Testis (tissue), 3 donors: Measurements from ENCODE around the gene ZNF892. TPM values are rescaled to one million over a fixed set of nuclear protein-coding genes. Genes with fewer than 3 reads are reported as not detected.

Experiments used
- DNase-seq: peaks from one replicate; pipeline ENCODE4 v3.0.0-alpha.2; 2019
- H3K27ac ChIP-seq, 2 donors: fragments of 200-600 bp; sonication (generic); one replicate each; pipeline ENCODE4 v1.5.1; 2019
- H3K27me3 ChIP-seq: fragments of 200-600 bp; sonication (generic); one replicate; pipeline ENCODE4 v1.5.1; 2019
- H3K36me3 ChIP-seq: fragments of 200-600 bp; sonication (generic); one replicate; pipeline ENCODE4 v1.5.1; 2017; ENCODE audit warnings: low read depth; ENCODE audit errors: missing control alignments
- H3K4me1 ChIP-seq: fragments of 200-600 bp; sonication (generic); one replicate; pipeline ENCODE4 v1.5.1; 2019
- H3K4me3 ChIP-seq, 2 donors: fragments of 200-600 bp; sonication (generic); one replicate each; pipeline ENCODE4 v1.5.1; 2017 to 2019
- H3K9me3 ChIP-seq: fragments of 200-600 bp; sonication (generic); one replicate; pipeline ENCODE4 v1.5.1; 2017
- POLR2A ChIP-seq: fragments of 450-650 bp; IDR thresholded peaks from one replicate; pipeline ENCODE4 v1.6.1; 2017; ENCODE audit warnings: antibody characterized with exemption, mild to moderate bottlenecking, moderate library complexity
- WGBS, 2 donors: methylation state at CpG; one replicate each; pipeline ENCODE4 v1.1.5; 2018; 5-methylcytosine and 5-hydroxymethylcytosine counted together
- intact Hi-C: fragments of 100-400 bp; cut with DNase I; formaldehyde crosslinking; loops from one replicate; pipeline ENCODE4 v1.15.1; 2023; ENCODE audit warnings: low total_unique reads
- polyA plus RNA-seq: library from polyadenylated mRNA; stranded (reverse); fragments of 350-450 nt; fragmentation: Illumina TruSeq; extraction: RNeasy Lipid Tissue Mini Kit (QIAGEN cat#74804); gene quantifications from one replicate; pipeline ENCODE4 v1.2.3, GENCODE V29; 2014; ENCODE audit warnings: low read depth, low replicate concordance; ENCODE audit not compliant: insufficient read depth
- total RNA-seq, 2 donors: library from RNA; depleted of rRNA; stranded (reverse); fragments of >200 nt; gene quantifications; one replicate each; pipeline ENCODE4 v1.2.3, GENCODE V29; 2016
- TF ChIP-seq, protein P1 (sequence below), 3 experiments: fragments of 450-650 bp in 2 of 3; fragments of 200-600 bp in 1 of 3; sonication (generic) in 1 of 3; IDR thresholded peaks; one replicate each; pipeline ENCODE4 v1.5.1; 2016 to 2019; ENCODE audit warnings: antibody characterized with exemption in 3 of 3, mild to moderate bottlenecking in 2 of 3, moderate library complexity in 1 of 3

ZNF892 gene
- total and polyA plus RNA-seq, 3 donors from 2014 or later, result 7.1 to 12.3 (median 12.1) TPM

GRCh38 chr2:95174031-95174542 is 33.2 kb upstream of the ZNF892 start:
- DNase-seq, result no peak
- TF ChIP-seq, protein P1, sequence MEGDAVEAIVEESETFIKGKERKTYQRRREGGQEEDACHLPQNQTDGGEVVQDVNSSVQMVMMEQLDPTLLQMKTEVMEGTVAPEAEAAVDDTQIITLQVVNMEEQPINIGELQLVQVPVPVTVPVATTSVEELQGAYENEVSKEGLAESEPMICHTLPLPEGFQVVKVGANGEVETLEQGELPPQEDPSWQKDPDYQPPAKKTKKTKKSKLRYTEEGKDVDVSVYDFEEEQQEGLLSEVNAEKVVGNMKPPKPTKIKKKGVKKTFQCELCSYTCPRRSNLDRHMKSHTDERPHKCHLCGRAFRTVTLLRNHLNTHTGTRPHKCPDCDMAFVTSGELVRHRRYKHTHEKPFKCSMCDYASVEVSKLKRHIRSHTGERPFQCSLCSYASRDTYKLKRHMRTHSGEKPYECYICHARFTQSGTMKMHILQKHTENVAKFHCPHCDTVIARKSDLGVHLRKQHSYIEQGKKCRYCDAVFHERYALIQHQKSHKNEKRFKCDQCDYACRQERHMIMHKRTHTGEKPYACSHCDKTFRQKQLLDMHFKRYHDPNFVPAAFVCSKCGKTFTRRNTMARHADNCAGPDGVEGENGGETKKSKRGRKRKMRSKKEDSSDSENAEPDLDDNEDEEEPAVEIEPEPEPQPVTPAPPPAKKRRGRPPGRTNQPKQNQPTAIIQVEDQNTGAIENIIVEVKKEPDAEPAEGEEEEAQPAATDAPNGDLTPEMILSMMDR (IDR thresholded peaks at IDR 0.05), result no peak
- no peak for TF ChIP-seq POLR2A
- no peaks in the 10 kb centered on the region for H3K4me1 ChIP-seq
- intact Hi-C loops, result no loop called here
- H3K27ac ChIP-seq, result no peak overlapping the region
- H3K9me3 ChIP-seq, result no peaks in the 10 kb centered on the region
- H3K36me3 ChIP-seq, result no peaks in the 10 kb centered on the region
- WGBS, 2 donors, result 93 to 96% methylated on average over 2 of the region's 2 CpGs
- no peak overlapping the region for H3K4me3 ChIP-seq
- H3K27me3 ChIP-seq, result no peaks in the 10 kb centered on the region

DNA sequence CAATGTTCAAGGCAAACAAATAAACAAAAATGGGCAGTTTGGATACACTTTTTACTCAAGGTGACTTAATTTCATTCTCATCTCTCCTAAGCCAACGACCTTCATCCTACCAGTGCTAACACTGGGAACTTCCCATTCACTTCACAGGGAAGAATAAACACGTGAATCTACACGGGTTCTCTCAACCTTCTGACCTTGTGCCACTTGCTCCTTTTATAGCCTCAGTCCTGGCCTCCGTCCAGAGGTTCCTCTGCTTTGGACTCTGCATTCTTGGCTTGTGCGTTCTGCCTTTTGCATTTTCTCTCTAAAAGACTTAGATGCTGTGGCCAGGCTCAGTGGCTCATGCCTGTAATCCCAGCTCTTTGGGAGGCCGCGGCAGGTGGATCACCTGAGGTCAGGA is 27.9 kb upstream of the ZNF892 start:
- Histone ChIP-seq H3K27ac (no peak overlapping the region), H3K27me3 (no peaks in the 10 kb centered on the region), H3K4me3 (no peak overlapping the region), H3K4me1 (no peaks in the 10 kb centered on the region), H3K9me3 (no peaks in the 10 kb centered on the region), H3K36me3 (no peaks in the 10 kb centered on the region)
- peak; percentile 22 for DNase-seq
- TF ChIP-seq POLR2A, result no peak
- TF ChIP-seq, protein P1 (IDR thresholded peaks at IDR 0.05), result no peak
- 68 to 82% methylated on average over 7 of the region's 7 CpGs for WGBS, 2 donors
- intact Hi-C loops, result no loop called here

GRCh38 chr2:95181774-95182173 is 25.5 kb upstream of the ZNF892 start:
- no peak for DNase-seq
- no peak overlapping the region for H3K27ac ChIP-seq
- no peaks in the 10 kb centered on the region for H3K36me3 ChIP-seq
- no peak overlapping the region for H3K4me3 ChIP-seq
- H3K4me1 ChIP-seq, result no peaks in the 10 kb centered on the region
- H3K27me3 ChIP-seq, result no peaks in the 10 kb centered on the region
- intact Hi-C loops, result no loop called here
- WGBS, 2 donors, result 96 to 98% methylated on average over 18 of the region's 18 CpGs
- H3K9me3 ChIP-seq, result no peaks in the 10 kb centered on the region
- TF ChIP-seq POLR2A, result no peak
- TF ChIP-seq, protein P1 (IDR thresholded peaks at IDR 0.05), result no peak

DNA sequence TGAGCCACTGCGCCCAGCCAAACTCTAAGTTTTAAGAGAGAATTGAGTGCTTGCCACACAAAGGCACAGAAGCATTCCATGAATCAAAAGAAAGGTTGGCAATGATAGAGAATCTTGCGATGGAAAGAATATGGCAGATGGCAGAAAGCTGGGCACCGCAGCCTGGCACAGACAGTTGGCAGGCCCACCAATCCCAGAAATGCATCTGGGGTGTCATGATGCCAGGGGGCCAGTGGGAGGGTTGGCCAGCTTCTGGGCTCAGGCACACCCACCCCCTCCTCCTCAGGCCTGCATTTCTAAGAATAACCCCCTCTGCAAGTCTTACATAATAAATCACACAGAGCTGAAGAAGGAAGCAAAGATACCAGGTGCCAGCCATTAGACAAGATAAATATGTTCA is 22.1 kb upstream of the ZNF892 start:
- H3K4me1 ChIP-seq, result no peaks in the 10 kb centered on the region
- no peak for DNase-seq
- H3K36me3 ChIP-seq, result no peaks in the 10 kb centered on the region
- TF ChIP-seq, protein P1 (IDR thresholded peaks at IDR 0.05), result no peak
- TF ChIP-seq POLR2A, result no peak
- H3K27me3 ChIP-seq, result no peaks in the 10 kb centered on the region
- WGBS, 2 donors, result 95 to 100% methylated on average over 3 of the region's 3 CpGs
- H3K9me3 ChIP-seq, result no peaks in the 10 kb centered on the region
- no peak overlapping the region for H3K27ac ChIP-seq
- intact Hi-C loops, result no loop called here
- no peak overlapping the region for H3K4me3 ChIP-seq

- no peak for DNase-seq
- WGBS, 2 donors, result 85 to 86% methylated on average over 2 of the region's 2 CpGs
- Histone ChIP-seq H3K27me3 (no peaks in the 10 kb centered on the region), H3K4me1 (no peaks in the 10 kb centered on the region), H3K36me3 (no peaks in the 10 kb centered on the region), H3K9me3 (no peaks in the 10 kb centered on the region), H3K27ac (no peak overlapping the region), H3K4me3 (no peak overlapping the region)
- TF ChIP-seq POLR2A, result no peak
- TF ChIP-seq, protein P1 (IDR thresholded peaks at IDR 0.05), result no peak
- intact Hi-C loops, result no loop called here
Measured at GRCh38 chr2:95185973-95186372, 21.3 kb upstream of the ZNF892 start.
